ENCODE measurements around the gene MRGPRE. TPM values are rescaled to one million over a fixed set of nuclear protein-coding genes. Genes with fewer than 3 reads are reported as not detected.

Gene MRGPRE
- total RNA-seq, 1 donor from 2014 or later, result 0.48 TPM

- no peak for DNase-seq (ENCODE audit: low spot score)
Measured at GRCh38 chr11:3196161-3197043, 35.8 kb downstream of the MRGPRE start.

- no peak for DNase-seq (ENCODE audit: low spot score)
Measured at GRCh38 chr11:3195251-3196160, 36.7 kb downstream of the MRGPRE start.

- DNase-seq (ENCODE audit: low spot score), result no peak
Measured at GRCh38 chr11:3194016-3194816, 38.0 kb downstream of the MRGPRE start.

- DNase-seq (ENCODE audit: low spot score), result no peak
Measured at GRCh38 chr11:3193373-3194015, 38.7 kb downstream of the MRGPRE start.

GRCh38 chr11:3192511-3193372, 39.5 kb downstream of the MRGPRE start:
- DNase-seq (ENCODE audit: low spot score), result no peak

- no peak for DNase-seq (ENCODE audit: low spot score)
Measured at GRCh38 chr11:3191586-3192324, 40.5 kb downstream of the MRGPRE start.

- no peak for DNase-seq (ENCODE audit: low spot score)
Measured at GRCh38 chr11:3190600-3190999, 41.6 kb downstream of the MRGPRE start.

GRCh38 chr11:3189886-3190583, 42.2 kb downstream of the MRGPRE start:
- DNase-seq (ENCODE audit: low spot score), result no peak

GRCh38 chr11:3189196-3189843, 42.9 kb downstream of the MRGPRE start:
- no peak for DNase-seq (ENCODE audit: low spot score)

- DNase-seq (ENCODE audit: low spot score), result no peak
Measured at GRCh38 chr11:3188496-3189195, 43.6 kb downstream of the MRGPRE start.

- no peak for DNase-seq (ENCODE audit: low spot score)
Measured at GRCh38 chr11:3186166-3186953, 45.9 kb downstream of the MRGPRE start.

- no peak for DNase-seq (ENCODE audit: low spot score)
Measured at GRCh38 chr11:3184732-3185347, 47.4 kb downstream of the MRGPRE start.

GRCh38 chr11:3183523-3183922, 48.7 kb downstream of the MRGPRE start:
- DNase-seq (ENCODE audit: low spot score), result no peak

- DNase-seq (ENCODE audit: low spot score), result no peak
Measured at GRCh38 chr11:3182462-3182852, 49.8 kb downstream of the MRGPRE start.

- DNase-seq (ENCODE audit: low spot score), result no peak
Measured at GRCh38 chr11:3181725-3182461, 50.3 kb downstream of the MRGPRE start.

GRCh38 chr11:3180869-3181268, 51.3 kb downstream of the MRGPRE start:
- DNase-seq (ENCODE audit: low spot score), result no peak
